Measurements from ENCODE around the gene NT5DC2.

Gene NT5DC2

DNA sequence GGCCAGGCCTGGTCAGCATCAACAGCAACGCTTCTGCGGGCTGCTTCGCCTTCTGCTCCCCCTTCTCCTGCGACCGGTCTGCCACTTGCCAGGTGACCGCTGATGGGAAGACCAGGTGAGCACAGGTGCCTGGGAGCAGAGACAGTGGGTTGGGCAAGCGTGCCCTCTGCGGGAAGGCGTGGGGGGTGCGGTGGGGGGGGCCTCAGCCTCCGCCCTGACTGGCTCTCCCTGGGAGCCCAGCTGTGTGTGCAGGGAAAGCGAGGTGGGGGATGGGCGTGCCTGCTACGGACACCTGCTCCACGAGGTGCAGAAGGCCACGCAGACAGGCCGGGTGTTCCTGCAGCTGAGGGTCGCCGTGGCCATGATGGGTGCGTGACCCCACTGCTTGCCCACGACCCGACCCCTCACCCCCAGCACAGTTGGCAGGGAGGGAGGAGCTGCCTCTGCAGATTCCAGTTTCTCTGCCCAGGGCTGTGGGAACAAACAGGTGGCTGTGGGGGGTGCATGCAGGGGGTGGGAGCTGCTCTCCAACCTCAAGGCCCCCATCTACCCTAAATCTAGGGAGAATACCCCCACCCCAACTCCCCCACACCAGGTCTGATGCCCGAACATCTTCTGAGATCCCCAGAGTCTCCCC lies 29.8 kb downstream of the NT5DC2 start:
- DNase-seq (ENCODE audit: low spot score) = no peak
- TF ChIP-seq CTCF (IDR thresholded peaks at IDR 0.05; ENCODE audit: extremely low read depth, missing control alignments) = no peak

GRCh38 chr3:52502808-52503350 lies 30.8 kb downstream of the NT5DC2 start:
- DNase-seq (ENCODE audit: low spot score) = no peak
- TF ChIP-seq CTCF (IDR thresholded peaks at IDR 0.05; ENCODE audit: extremely low read depth, missing control alignments) = no peak

DNA sequence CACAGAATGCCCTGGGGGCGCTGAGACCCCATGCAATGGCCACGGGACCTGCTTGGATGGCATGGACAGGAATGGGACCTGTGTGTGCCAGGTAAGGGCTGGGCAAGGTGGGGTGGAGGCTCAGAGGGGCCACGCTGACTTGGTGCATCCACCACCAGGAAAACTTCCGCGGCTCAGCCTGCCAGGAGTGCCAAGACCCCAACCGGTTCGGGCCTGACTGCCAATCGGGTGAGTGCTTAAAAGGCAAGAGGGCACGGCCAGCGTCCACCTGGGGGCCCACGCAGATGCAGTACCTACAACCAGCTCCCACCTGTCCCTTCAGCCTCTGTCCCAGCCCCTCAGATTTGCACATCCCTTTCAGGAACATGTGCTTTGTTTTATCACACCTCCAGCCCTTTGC lies 31.7 kb downstream of the NT5DC2 start:
- DNase-seq (ENCODE audit: low spot score) = no peak
- TF ChIP-seq CTCF (IDR thresholded peaks at IDR 0.05; ENCODE audit: extremely low read depth, missing control alignments) = no peak

- TF ChIP-seq CTCF (IDR thresholded peaks at IDR 0.05; ENCODE audit: extremely low read depth, missing control alignments) = no peak
- DNase-seq (ENCODE audit: low spot score) = no peak
Measured at GRCh38 chr3:52501046-52501445, 32.6 kb downstream of the NT5DC2 start.

DNA sequence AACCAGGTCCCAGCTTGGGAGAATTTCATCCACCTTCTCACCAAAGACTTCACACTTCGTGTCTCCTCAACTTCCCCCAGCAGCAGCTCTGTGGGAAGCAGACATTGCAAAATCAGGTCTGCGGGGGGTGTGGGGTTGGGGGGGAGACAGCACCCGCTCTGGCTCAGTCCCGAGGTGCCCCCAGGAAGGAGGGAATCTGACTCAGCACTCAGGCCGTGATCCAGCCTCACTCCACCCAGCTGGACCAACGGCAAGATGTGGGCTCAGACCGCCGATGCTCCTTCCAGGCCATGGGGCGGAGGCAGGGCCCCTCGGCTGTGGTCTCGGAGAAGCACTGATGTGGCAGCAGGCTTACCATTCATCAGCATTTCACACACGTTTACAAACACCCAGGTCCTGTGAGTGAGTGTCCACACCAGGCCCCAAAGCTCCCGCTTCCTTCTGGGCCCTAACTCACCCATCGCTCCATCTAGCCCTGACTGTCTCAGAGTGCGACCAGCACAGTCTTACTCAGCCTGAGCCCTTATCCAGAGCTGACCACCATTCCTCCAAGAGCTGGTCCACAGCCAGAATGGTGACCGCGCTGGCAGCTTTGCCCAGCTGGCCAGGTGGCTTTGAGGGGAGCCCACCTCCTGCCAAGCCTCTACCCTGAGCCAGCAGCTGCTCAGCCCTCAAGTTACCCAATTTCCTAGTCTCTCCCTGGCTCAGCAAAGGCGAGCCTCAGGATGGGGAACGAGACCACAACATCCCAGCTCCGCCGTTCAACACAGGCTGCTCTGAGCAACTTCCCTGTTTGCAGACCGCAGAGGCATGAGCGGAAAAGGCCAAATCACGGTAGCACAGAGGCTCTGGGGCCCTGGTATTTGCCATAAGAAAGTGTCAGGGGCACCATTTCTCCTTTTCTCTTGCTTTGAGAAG lies 35.3 kb downstream of the NT5DC2 start:
- TF ChIP-seq CTCF (IDR thresholded peaks at IDR 0.05; ENCODE audit: extremely low read depth, missing control alignments) = no peak
- no peak for DNase-seq (ENCODE audit: low spot score)

DNA sequence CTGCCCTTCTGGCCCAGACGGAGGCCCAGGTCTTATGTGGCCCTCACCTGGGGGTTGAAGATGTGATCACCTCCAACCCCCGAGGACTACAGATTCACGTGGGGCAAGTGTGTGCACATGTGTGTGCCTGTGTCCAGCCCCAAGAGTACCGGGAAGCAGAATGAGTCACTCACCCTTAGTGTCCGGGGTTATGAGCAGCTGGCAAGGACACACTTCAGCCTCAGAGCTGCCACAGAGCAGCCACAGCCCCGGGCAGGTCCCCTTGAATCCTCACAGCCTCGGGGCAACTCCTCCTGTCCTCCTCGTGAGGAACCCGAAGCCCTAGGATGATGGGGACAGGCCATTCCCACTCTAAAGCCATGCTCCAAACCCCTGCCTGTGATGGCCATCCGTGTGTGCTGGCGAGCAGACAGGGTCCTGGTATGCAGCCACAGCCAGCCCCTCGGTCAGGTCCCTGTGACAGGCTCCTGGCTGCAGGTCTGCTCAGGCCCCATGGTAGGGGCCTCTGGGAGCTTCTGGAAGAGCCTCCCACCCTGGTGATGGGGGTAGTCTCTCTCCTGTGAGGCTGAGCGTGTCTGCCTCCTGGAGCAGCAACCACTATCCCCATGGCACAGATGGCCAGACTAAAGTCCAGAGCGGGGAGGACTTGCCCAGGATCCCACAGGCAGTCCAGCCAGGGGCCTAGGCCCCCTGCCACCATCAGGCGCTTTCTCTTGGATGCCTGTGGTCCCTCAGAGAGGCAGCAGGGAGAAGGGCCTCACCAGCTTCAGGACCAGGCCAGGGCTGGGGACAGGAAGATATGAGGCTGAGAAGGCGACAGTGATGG lies 37.7 kb downstream of the NT5DC2 start:
- DNase-seq (ENCODE audit: low spot score) = no peak
- TF ChIP-seq CTCF (IDR thresholded peaks at IDR 0.05; ENCODE audit: extremely low read depth, missing control alignments) = no peak

All from GM20000 (cell line).